Esophagus muscularis mucosa (tissue), 4 donors: ENCODE results near the gene AURKA. TPM values are rescaled to one million over a fixed set of nuclear protein-coding genes. Genes with fewer than 3 reads are reported as not detected.

Source experiments
- DNase-seq: peaks from one replicate; pipeline ENCODE4 v3.0.0-alpha.2; 2017; ENCODE audit errors: extremely low spot score
- H3K27ac ChIP-seq, 4 donors: fragments of 200-600 bp; sonication (generic); replicated peaks in 1 of 4; 1 replicate in 3 of 4; 2 replicates in 1 of 4; pipeline ENCODE4 v1.5.1; 2016 to 2019; ENCODE audit warnings: mild to moderate bottlenecking in 1 of 4
- H3K27me3 ChIP-seq, 4 donors: fragments of 200-600 bp; sonication (generic); one replicate each; pipeline versions ENCODE4 v1.5.1 to v1.6.0; 2016 to 2019
- H3K36me3 ChIP-seq, 4 donors: fragments of 200-600 bp; sonication (generic); one replicate each; pipeline ENCODE4 v1.5.1; 2016 to 2019
- H3K4me1 ChIP-seq, 4 donors: fragments of 200-600 bp; sonication (generic); one replicate each; pipeline ENCODE4 v1.5.1; 2016 to 2019
- H3K4me3 ChIP-seq, 4 donors: fragments of 200-600 bp; sonication (generic); 1 replicate in 2 of 4; 2 replicates in 2 of 4; pipeline ENCODE4 v1.5.1; 2016 to 2019; ENCODE audit warnings: mild to moderate bottlenecking in 4 of 4, moderate library complexity in 1 of 4
- H3K9me3 ChIP-seq, 4 donors: fragments of 200-600 bp; sonication (generic); 1 replicate in 3 of 4; 2 replicates in 1 of 4; pipeline ENCODE4 v1.5.1; 2016 to 2019
- EP300 ChIP-seq: sonication (generic); formaldehyde crosslinking; IDR thresholded peaks from one replicate; pipeline ENCODE4 v1.6.1; 2017; ENCODE audit warnings: antibody characterized with exemption
- POLR2A ChIP-seq: fragments of 450-650 bp; IDR thresholded peaks from one replicate; pipeline ENCODE4 v1.6.1; 2017; ENCODE audit warnings: antibody characterized with exemption, moderate library complexity, mild to moderate bottlenecking, low read depth
- POLR2AphosphoS5 ChIP-seq, 2 donors: sonication (generic); formaldehyde crosslinking; IDR thresholded peaks; one replicate each; pipeline ENCODE4 v1.6.1; 2017; ENCODE audit warnings: antibody characterized with exemption in 2 of 2
- WGBS: methylation state at CpG from one replicate; pipeline ENCODE4 v1.1.5; 2018; 5-methylcytosine and 5-hydroxymethylcytosine counted together
- intact Hi-C: fragments of 100-400 bp; cut with DNase I; formaldehyde crosslinking; loops from one replicate; pipeline ENCODE4 v1.15.1; 2023
- total RNA-seq, 4 donors: library from RNA; depleted of rRNA; stranded (reverse); fragments of >200 nt; gene quantifications; one replicate each; pipeline versions ENCODE4 v1.1.0 to v1.2.1, GENCODE V29; 2016
- TF ChIP-seq, protein P1 (sequence below), 3 experiments: fragments of 200-600 bp in 2 of 3; fragments of 450-650 bp in 1 of 3; sonication (generic) in 2 of 3; IDR thresholded peaks; one replicate each; pipeline ENCODE4 v1.5.1; 2017 to 2019; ENCODE audit warnings: antibody characterized with exemption in 3 of 3, mild to moderate bottlenecking in 2 of 3, moderate library complexity in 1 of 3

The AURKA gene
- total RNA-seq, 4 donors from 2014 or later: 0.66 to 2.1 (median 1.4) TPM

GRCh38 chr20:56430461-56430860, 38.4 kb upstream of the AURKA start:
- WGBS: 42% methylated on average over 4 of the region's 4 CpGs
- Histone ChIP-seq H3K27me3 (no peaks in the 10 kb centered on the region), H3K4me1 (peaks cover 6 to 52% (median 43%) of the 10 kb centered on the region in 4 donors), H3K4me3 (no peak overlapping the region), H3K9me3 (no peaks in the 10 kb centered on the region), H3K27ac (peak overlapping the region; percentile 5 to 46 (median 18)), H3K36me3 (no peaks in the 10 kb centered on the region)
- no peak for DNase-seq
- intact Hi-C loops: no loop called here
- no peak for TF ChIP-seq POLR2A
- TF ChIP-seq, protein P1, sequence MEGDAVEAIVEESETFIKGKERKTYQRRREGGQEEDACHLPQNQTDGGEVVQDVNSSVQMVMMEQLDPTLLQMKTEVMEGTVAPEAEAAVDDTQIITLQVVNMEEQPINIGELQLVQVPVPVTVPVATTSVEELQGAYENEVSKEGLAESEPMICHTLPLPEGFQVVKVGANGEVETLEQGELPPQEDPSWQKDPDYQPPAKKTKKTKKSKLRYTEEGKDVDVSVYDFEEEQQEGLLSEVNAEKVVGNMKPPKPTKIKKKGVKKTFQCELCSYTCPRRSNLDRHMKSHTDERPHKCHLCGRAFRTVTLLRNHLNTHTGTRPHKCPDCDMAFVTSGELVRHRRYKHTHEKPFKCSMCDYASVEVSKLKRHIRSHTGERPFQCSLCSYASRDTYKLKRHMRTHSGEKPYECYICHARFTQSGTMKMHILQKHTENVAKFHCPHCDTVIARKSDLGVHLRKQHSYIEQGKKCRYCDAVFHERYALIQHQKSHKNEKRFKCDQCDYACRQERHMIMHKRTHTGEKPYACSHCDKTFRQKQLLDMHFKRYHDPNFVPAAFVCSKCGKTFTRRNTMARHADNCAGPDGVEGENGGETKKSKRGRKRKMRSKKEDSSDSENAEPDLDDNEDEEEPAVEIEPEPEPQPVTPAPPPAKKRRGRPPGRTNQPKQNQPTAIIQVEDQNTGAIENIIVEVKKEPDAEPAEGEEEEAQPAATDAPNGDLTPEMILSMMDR (IDR thresholded peaks at IDR 0.05): no peak
- no peak for TF ChIP-seq EP300
- TF ChIP-seq POLR2AphosphoS5 (IDR thresholded peaks at IDR 0.05): no peak

- intact Hi-C loops: no loop called here
- no peaks in the 10 kb centered on the region for H3K36me3 ChIP-seq
- TF ChIP-seq, protein P1 (IDR thresholded peaks at IDR 0.05): no peak
- no peak for TF ChIP-seq POLR2A
- TF ChIP-seq EP300: no peak
- TF ChIP-seq POLR2AphosphoS5 (IDR thresholded peaks at IDR 0.05): no peak
- H3K27me3 ChIP-seq: no peaks in the 10 kb centered on the region
- peak overlapping the region; percentile 5 to 46 (median 18) for H3K27ac ChIP-seq
- no peaks in the 10 kb centered on the region for H3K9me3 ChIP-seq
- peaks cover 6 to 50% (median 42%) of the 10 kb centered on the region in 4 donors for H3K4me1 ChIP-seq
- H3K4me3 ChIP-seq: no peak overlapping the region
- 30% methylated on average over 4 of the region's 4 CpGs for WGBS
- no peak for DNase-seq
Measured at GRCh38 chr20:56429941-56430340, 37.9 kb upstream of the AURKA start.

- no peak for DNase-seq
- intact Hi-C loops: no loop called here
- Histone ChIP-seq H3K4me1 (peaks cover 6 to 50% (median 41%) of the 10 kb centered on the region in 4 donors), H3K9me3 (no peaks in the 10 kb centered on the region), H3K4me3 (no peak overlapping the region), H3K27ac (peak overlapping the region; percentile 6 to 46 (median 18)), H3K36me3 (no peaks in the 10 kb centered on the region), H3K27me3 (no peaks in the 10 kb centered on the region)
- TF ChIP-seq EP300 (no peak), POLR2A (no peak), POLR2AphosphoS5 (IDR thresholded peaks at IDR 0.05) (no peak)
- TF ChIP-seq, protein P1 (IDR thresholded peaks at IDR 0.05): no peak
- WGBS: 50% methylated on average over 6 of the region's 6 CpGs
Measured at GRCh38 chr20:56429502-56429901, 37.5 kb upstream of the AURKA start.

DNA sequence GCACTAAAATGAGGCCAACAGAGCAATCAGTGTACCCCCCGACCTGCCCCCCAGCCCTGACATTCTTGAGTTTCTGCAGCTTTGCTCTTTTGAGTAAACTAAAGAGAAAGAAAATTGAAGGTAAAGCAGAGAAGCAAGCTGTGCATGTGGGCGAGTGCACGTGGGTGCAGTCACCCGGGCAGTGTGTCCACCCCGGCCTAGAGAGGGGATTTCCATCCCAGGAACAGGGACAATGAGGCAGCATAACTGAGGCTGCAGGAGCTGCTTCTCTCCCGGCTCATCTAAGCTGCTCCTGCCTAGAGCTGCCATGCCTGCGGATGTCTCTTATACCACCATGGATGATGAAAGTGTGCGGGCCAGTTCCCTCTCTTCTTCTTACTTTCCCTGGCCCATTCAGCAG, 36.9 kb upstream of the AURKA start:
- Histone ChIP-seq H3K4me3 (no peak overlapping the region), H3K36me3 (no peaks in the 10 kb centered on the region), H3K27ac (peak overlapping the region in 3 of 4 donors; percentile 6 to 46 (median 14)), H3K9me3 (no peaks in the 10 kb centered on the region), H3K4me1 (peaks cover 6 to 44% (median 37%) of the 10 kb centered on the region in 4 donors), H3K27me3 (no peaks in the 10 kb centered on the region)
- TF ChIP-seq, protein P1 (IDR thresholded peaks at IDR 0.05): no peak
- TF ChIP-seq POLR2AphosphoS5 (IDR thresholded peaks at IDR 0.05) (no peak), POLR2A (no peak), EP300 (no peak)
- intact Hi-C loops: no loop called here
- WGBS: 58% methylated on average over 8 of the region's 8 CpGs
- no peak for DNase-seq

DNA sequence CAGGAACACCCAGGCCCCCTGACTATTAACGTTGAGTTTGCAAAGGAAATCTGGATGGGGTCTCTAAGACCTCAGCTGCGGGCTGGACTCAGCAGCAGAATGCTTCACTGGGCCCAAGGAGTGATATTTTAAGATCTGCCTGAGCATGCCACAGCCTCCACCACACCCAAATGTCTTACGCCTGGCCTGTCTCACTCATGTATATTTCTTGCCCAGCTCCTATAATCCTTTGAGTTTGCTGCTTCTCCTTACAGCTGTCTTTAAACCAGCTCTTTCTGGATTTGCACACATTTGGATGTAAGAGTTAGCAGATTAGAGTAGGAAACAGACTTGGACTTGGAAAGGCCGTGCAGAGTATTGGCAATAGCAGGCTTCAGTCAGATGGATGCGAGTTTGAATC, 36.4 kb upstream of the AURKA start:
- H3K4me1 ChIP-seq: peaks cover 5 to 39% (median 32%) of the 10 kb centered on the region in 4 donors
- H3K36me3 ChIP-seq: no peaks in the 10 kb centered on the region
- H3K27ac ChIP-seq: no peak overlapping the region
- no peaks in the 10 kb centered on the region for H3K9me3 ChIP-seq
- H3K27me3 ChIP-seq: no peaks in the 10 kb centered on the region
- intact Hi-C loops: no loop called here
- H3K4me3 ChIP-seq: no peak overlapping the region
- TF ChIP-seq EP300: no peak
- no peak for TF ChIP-seq POLR2AphosphoS5 (IDR thresholded peaks at IDR 0.05)
- TF ChIP-seq, protein P1 (IDR thresholded peaks at IDR 0.05): no peak
- TF ChIP-seq POLR2A: no peak
- 74% methylated on average over 5 of the region's 5 CpGs for whole genome bisulfite sequencing
- DNase-seq: no peak
